Natural killer cell (primary cell): ENCODE measurements around the gene CKLF. TPM values are rescaled to one million over a fixed set of nuclear protein-coding genes. Genes with fewer than 3 reads are reported as not detected.
"Not testable (repeated sequence)": the region's sequence is repeated elsewhere in the genome, so short reads cannot be mapped to it uniquely, and the experiment has no call there.

Experiments
- ATAC-seq, 3 donors: fragments of 150-1000 bp in 2 of 3; fragments of 200-7000 bp in 1 of 3; cut with Tn5 transposase; 1 replicate in 1 of 3; 2 replicates in 2 of 3; pipeline ENCODE4 v1.10.0; 2021; ENCODE audit warnings: mild to moderate bottlenecking in 2 of 3, moderate library complexity in 2 of 3
- DNase-seq, 2 donors: peaks; one replicate each; pipeline versions ENCODE4 v3.0.0 to v3.0.0-alpha.2; 2013 to 2021; ENCODE audit warnings: mixed read lengths in 1 of 2
- H3K27ac ChIP-seq: one replicate; pipeline ENCODE4 v1.5.1; 2013; ENCODE audit warnings: mild to moderate bottlenecking, low read length
- H3K27me3 ChIP-seq: one replicate; pipeline ENCODE4 v1.6.1; 2013; ENCODE audit warnings: low read length; ENCODE audit not compliant: control insufficient read depth, insufficient read depth
- H3K36me3 ChIP-seq: one replicate; pipeline ENCODE4 v1.6.1; 2013; ENCODE audit warnings: low read length; ENCODE audit not compliant: control insufficient read depth, insufficient read depth
- H3K4me1 ChIP-seq: one replicate; pipeline ENCODE4 v1.6.1; 2013; ENCODE audit warnings: low read length; ENCODE audit not compliant: control insufficient read depth, insufficient read depth
- H3K4me3 ChIP-seq: one replicate; pipeline ENCODE4 v1.5.1; 2013; ENCODE audit warnings: low read length
- H3K9me3 ChIP-seq: one replicate; pipeline ENCODE4 v1.6.1; 2013; ENCODE audit warnings: low read length; ENCODE audit not compliant: control insufficient read depth, insufficient read depth
- H3K27ac Mint-ChIP-seq, 2 donors: one replicate each; pipeline ENCODE4 v1.8.0; 2022; ENCODE audit warnings: mild to moderate bottlenecking in 2 of 2, mixed read lengths in 2 of 2, moderate library complexity in 1 of 2
- H3K27me3 Mint-ChIP-seq, 2 donors: one replicate each; pipeline ENCODE4 v1.8.0; 2022; ENCODE audit warnings: low read depth in 2 of 2, mixed read lengths in 2 of 2
- H3K36me3 Mint-ChIP-seq: one replicate; pipeline ENCODE4 v1.8.0; 2022; ENCODE audit warnings: mixed read lengths
- H3K4me1 Mint-ChIP-seq, 2 donors: one replicate each; pipeline ENCODE4 v1.8.0; 2022; ENCODE audit warnings: mixed read lengths in 2 of 2
- H3K4me3 Mint-ChIP-seq: one replicate; pipeline ENCODE4 v1.8.0; 2022; ENCODE audit warnings: mild to moderate bottlenecking, moderate library complexity, mixed read lengths
- H3K9me3 Mint-ChIP-seq, 2 donors: one replicate each; pipeline ENCODE4 v1.8.0; 2022; ENCODE audit warnings: mixed read lengths in 2 of 2
- WGBS: methylation state at CpG from one replicate; pipeline ENCODE4 v1.1.7; 2013; ENCODE audit warnings: missing lambda C conversion rate; ENCODE audit not compliant: insufficient coverage; 5-methylcytosine and 5-hydroxymethylcytosine counted together
- intact Hi-C: fragments of 100-400 bp; cut with micrococcal nuclease; formaldehyde crosslinking; loops from one replicate; pipeline ENCODE4 v1.14.2; 2022
- total RNA-seq, 4 donors: library from RNA; stranded (reverse); fragments of 120-200 nt in 1 of 4; gene quantifications; one replicate each; pipeline versions ENCODE4 v1.2.3 to v1.2.4, GENCODE V29; 2013 to 2022
- TF ChIP-seq, protein P1 (sequence below): fragments of 200-600 bp; IDR thresholded peaks from one replicate; pipeline ENCODE4 v1.8.0; 2022; ENCODE audit warnings: antibody characterized with exemption

Gene CKLF
- total RNA-seq, 3 donors from 2014 or later (not counting 1 experiment from before 2014, with no cell fraction given) = 48.0 to 69.7 (median 54.6) TPM

DNA sequence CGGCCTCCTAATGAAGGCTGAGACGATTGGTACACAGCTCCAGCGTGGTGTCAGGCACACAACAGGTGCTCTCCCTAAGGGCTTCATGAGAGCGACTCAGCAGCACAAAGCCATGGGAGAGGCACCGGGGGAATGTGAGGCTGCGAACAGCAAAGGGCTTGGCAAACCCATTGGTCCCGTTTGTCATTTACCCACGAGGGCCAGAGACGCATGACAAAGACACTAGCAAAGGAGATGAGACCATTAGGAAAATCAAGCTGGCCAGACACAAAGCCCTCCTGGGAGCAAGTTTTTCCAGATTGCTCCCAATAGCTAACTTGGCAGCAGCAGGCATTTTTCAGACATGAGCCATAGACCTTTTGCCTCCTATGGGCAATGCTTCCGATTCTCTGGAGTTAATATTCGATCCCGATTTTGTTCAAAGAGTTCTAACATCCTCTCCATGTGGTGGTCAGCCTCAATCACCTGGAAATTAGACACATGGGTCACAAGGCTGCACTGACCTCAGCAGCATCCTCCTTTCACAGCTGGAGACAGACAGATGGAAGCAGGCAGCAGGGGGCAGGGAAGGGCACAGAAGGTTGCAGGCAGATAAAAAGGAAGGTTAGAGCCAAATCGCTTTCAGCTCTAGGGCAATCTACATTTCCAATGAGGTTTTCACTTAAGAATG lies 40.6 kb upstream of the CKLF start:
- H3K27me3 Mint-ChIP-seq = no peaks in the 10 kb centered on the region
- TF ChIP-seq, protein P1, sequence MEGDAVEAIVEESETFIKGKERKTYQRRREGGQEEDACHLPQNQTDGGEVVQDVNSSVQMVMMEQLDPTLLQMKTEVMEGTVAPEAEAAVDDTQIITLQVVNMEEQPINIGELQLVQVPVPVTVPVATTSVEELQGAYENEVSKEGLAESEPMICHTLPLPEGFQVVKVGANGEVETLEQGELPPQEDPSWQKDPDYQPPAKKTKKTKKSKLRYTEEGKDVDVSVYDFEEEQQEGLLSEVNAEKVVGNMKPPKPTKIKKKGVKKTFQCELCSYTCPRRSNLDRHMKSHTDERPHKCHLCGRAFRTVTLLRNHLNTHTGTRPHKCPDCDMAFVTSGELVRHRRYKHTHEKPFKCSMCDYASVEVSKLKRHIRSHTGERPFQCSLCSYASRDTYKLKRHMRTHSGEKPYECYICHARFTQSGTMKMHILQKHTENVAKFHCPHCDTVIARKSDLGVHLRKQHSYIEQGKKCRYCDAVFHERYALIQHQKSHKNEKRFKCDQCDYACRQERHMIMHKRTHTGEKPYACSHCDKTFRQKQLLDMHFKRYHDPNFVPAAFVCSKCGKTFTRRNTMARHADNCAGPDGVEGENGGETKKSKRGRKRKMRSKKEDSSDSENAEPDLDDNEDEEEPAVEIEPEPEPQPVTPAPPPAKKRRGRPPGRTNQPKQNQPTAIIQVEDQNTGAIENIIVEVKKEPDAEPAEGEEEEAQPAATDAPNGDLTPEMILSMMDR = no peak
- WGBS = 89% methylated on average over 13 of the region's 13 CpGs
- peaks cover 19 to 26% of the 10 kb centered on the region in 2 donors for H3K4me1 Mint-ChIP-seq
- intact Hi-C loops = no loop called here
- H3K36me3 Mint-ChIP-seq = no peaks in the 10 kb centered on the region
- Histone ChIP-seq H3K27me3 (no peaks in the 10 kb centered on the region), H3K36me3 (no peaks in the 10 kb centered on the region), H3K9me3 (no peaks in the 10 kb centered on the region), H3K4me1 (peaks cover 31% of the 10 kb centered on the region), H3K4me3 (no peak overlapping the region), H3K27ac (no peak overlapping the region)
- no peak overlapping the region for H3K27ac Mint-ChIP-seq
- H3K9me3 Mint-ChIP-seq = no peaks in the 10 kb centered on the region
- DNase-seq = peak in 1 of 2 donors; percentile 37
- ATAC-seq = no peak
- no peak overlapping the region for H3K4me3 Mint-ChIP-seq

DNA sequence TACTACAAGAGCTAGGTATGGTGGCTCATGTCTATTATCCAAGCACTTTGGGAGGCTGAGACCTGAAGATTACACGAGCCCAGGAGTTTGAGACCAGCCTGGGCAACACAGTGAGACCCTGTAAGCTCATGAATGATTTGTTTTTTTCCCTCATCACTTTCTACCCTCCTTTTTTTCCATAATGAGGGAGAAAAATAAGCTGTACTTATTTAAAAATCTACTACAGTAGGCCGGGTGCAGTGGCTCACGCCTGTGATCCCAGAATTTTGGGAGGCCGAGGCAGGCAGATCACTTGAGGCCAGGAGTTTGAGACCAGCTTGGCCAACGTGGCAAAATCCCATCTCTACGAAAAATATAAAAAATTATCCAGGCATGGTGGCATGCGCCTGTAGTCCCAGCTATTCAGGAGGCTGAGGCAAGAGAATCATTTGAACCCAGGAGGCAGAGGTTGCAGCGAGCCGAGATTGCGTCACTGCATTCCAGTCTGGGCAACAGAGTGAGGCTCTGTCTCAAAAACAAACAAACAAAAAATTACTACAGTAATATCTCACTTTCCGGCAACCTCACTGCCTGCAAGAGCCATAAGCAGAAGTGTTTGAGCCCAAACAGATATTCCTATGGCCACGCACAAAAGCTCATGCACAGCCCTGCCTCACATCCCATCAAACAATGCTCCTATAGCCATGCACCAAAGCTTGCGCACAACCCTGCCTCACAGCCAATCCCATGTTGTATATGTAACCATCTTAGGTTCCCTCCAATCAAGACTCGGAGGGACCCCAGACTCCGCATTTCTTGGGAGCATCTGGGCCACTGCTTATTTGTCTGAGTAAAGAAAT lies 39.9 kb upstream of the CKLF start:
- intact Hi-C loops = no loop called here
- no peak overlapping the region for H3K4me3 ChIP-seq
- Mint-ChIP-seq H3K36me3 (no peaks in the 10 kb centered on the region), H3K9me3 (no peaks in the 10 kb centered on the region), H3K4me1 (peaks cover 27 to 34% of the 10 kb centered on the region in 2 donors), H3K4me3 (no peak overlapping the region), H3K27ac (peak overlapping the region in 1 of 2 donors; percentile 19), H3K27me3 (no peaks in the 10 kb centered on the region)
- DNase-seq (no peak), ATAC-seq (no peak)
- no peak overlapping the region for H3K27ac ChIP-seq
- H3K4me1 ChIP-seq = peaks cover 39% of the 10 kb centered on the region
- no peaks in the 10 kb centered on the region for H3K36me3 ChIP-seq
- no peaks in the 10 kb centered on the region for H3K27me3 ChIP-seq
- no peaks in the 10 kb centered on the region for H3K9me3 ChIP-seq
- WGBS = 95% methylated on average over 15 of the region's 15 CpGs
- TF ChIP-seq, protein P1 = no peak

DNA sequence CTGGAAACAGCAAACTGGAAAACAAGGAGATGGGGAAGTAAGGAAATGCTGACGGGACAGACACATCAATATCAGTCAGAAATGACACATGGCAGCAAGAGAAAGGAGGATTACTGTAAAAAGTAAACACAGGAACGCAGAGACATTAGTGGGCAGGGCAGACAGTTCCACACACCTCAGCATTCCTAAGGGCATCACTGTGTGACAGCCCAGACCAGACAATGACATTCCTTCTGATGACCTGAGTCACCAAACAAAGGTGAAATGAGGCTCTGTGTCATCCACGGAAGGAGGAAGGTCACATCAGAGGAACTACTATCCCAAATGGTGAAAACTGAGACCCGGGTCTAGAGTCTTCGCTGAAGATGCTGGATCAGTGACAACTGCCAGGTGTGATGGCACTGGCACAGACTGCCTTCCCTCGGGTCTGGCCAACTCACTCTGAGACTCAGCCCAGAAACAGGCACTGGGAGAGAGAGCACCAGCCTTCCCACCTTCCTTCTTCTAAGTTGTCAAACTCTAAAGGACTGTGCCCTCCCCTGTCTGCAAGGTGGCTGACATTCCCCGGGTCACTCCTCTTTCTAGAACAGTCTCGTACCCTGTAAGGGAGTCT lies 39.2 kb upstream of the CKLF start:
- Histone ChIP-seq H3K4me1 (peaks cover 46% of the 10 kb centered on the region), H3K36me3 (no peaks in the 10 kb centered on the region), H3K27me3 (no peaks in the 10 kb centered on the region), H3K4me3 (no peak overlapping the region), H3K9me3 (no peaks in the 10 kb centered on the region), H3K27ac (no peak overlapping the region)
- WGBS = 97% methylated on average over 8 of the region's 8 CpGs
- ATAC-seq = no peak
- no peak for DNase-seq
- Mint-ChIP-seq H3K27ac (peak overlapping the region in 1 of 2 donors; percentile 19), H3K27me3 (no peaks in the 10 kb centered on the region), H3K36me3 (no peaks in the 10 kb centered on the region), H3K4me3 (no peak overlapping the region), H3K4me1 (peaks cover 32 to 40% of the 10 kb centered on the region in 2 donors), H3K9me3 (no peaks in the 10 kb centered on the region)
- TF ChIP-seq, protein P1 = no peak
- intact Hi-C loops = no loop called here

DNA sequence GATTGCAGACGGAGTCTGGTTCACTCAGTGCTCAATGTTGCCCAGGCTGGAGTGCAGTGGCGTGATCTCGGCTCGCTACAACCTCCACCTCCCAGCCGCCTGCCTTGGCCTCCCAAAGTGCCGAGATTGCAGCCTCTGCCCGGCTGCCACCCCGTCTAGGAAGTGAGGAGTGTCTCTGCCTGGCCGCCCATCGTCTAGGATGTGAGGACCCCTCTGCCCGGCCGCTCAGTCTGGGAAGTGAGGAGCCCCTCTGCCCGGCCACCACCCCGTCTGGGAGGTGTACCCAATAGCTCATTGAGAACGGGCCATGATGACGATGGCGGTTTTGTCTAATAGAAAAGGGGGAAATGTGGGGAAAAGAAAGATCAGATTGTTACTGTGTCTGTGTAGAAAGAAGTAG lies 38.0 kb upstream of the CKLF start:
- H3K27ac Mint-ChIP-seq = peak overlapping the region; percentile 99

DNA sequence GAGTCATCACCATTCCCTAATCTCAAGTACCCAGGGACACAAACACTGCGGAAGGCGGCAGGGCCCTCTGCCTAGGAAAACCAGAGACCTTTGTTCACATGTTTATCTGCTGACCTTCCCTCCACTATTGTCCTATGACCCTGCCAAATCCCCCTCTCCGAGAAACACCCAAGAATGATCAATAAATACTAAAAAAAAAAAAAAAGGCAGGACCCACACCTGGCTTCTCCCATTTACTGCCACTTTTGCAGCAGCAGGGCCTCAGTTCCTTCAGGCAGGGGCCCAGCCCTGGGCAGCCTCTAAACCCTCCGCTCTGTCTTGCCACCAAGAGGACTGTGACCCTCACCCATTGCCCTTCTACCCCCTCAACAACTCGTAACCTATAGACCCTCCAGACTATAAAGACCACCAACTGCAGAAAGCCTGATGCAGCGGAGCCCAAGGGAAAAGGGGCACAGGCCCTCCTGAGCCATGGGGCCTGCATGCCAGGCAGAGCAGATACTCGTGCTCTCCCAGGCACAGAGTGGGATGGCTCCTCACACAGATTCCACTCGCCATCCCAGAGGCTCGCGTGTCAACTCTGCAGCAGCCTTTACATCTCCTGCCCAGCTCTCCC lies 37.3 kb upstream of the CKLF start:
- peaks cover 54% of the 10 kb centered on the region for H3K4me1 ChIP-seq
- H3K9me3 ChIP-seq, ATAC-seq, H3K9me3 Mint-ChIP-seq, H3K27me3 ChIP-seq, DNase-seq, H3K27me3 Mint-ChIP-seq, H3K36me3 ChIP-seq, H3K36me3 Mint-ChIP-seq, H3K4me3 ChIP-seq: not testable (repeated sequence)
- 99% methylated on average over 8 of the region's 10 CpGs for WGBS
- Mint-ChIP-seq H3K27ac (peak overlapping the region; percentile 99), H3K4me3 (peak overlapping the region; percentile 11), H3K4me1 (peaks cover 41 to 49% of the 10 kb centered on the region in 2 donors)
- H3K27ac ChIP-seq = peak overlapping the region; percentile 94
- intact Hi-C loops = loop anchor here (5.0 kb wide), 1 partner anchor 72 kb away; no protein-coding TSS in a partner anchor

More for the DNA sequence above, 38.0 kb upstream of the CKLF start:
- H3K27me3 ChIP-seq, DNase-seq, H3K36me3 ChIP-seq, H3K36me3 Mint-ChIP-seq, H3K27ac ChIP-seq, H3K4me3 ChIP-seq, H3K9me3 ChIP-seq, intact Hi-C loops, H3K27me3 Mint-ChIP-seq, H3K4me3 Mint-ChIP-seq, ATAC-seq, H3K9me3 Mint-ChIP-seq: not testable (repeated sequence)
- peaks cover 34 to 42% of the 10 kb centered on the region in 2 donors for H3K4me1 Mint-ChIP-seq
- H3K4me1 ChIP-seq = peaks cover 47% of the 10 kb centered on the region
- WGBS = 94% methylated on average over 11 of the region's 17 CpGs
